ENCODE data around the gene TBC1D17. TPM values are rescaled to one million over a fixed set of nuclear protein-coding genes. Genes with fewer than 3 reads are reported as not detected.

TBC1D17 gene
- polyA plus RNA-seq, 3 donors from 2014 or later = 7.1 to 18.4 (median 7.3) TPM

GRCh38 chr19:49932731-49933131 is 55.2 kb downstream of the TBC1D17 start:
- peak overlapping the region; percentile 31 to 79 (median 70) for H3K27ac Mint-ChIP-seq
- peaks cover 63 to 66% of the 10 kb centered on the region in 2 donors for H3K4me1 Mint-ChIP-seq

DNA sequence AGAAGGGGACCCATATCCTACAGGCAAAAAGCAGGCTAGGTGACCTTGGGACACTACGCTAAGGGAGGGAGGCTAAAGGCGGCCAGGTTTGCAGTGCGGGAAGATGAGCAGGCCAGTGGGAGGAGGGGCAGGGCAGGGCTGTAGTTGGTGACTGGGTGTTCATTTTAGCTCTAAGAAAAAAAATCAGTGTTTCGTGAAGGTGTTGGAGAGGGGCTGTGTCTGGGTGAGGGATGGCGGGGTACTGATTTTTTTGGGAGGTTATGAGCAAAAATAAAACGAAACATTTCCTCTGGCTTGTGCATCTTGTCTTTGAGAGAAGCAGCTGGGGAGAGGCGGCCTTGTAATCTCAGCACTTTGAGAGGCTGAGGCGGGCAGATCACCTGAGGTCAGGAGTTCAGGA is 56.1 kb downstream of the TBC1D17 start:
- Mint-ChIP-seq H3K27me3 (ENCODE audit: low read depth in 3 of 3) (peaks cover 22 to 28% (median 26%) of the 10 kb centered on the region in 3 donors), H3K27ac (peak overlapping the region in 5 of 6 donors; percentile 31 to 79 (median 61)), H3K36me3 (no peaks in the 10 kb centered on the region), H3K4me1 (peaks cover 56 to 57% of the 10 kb centered on the region in 2 donors), H3K9me3 (peaks cover 0 to 2% (median 0%) of the 10 kb centered on the region in 6 donors), H3K4me3 (peak overlapping the region in 3 of 5 donors; percentile 34 to 65 (median 65))
- no peak for DNase-seq

More at GRCh38 chr19:49932731-49933131, 55.2 kb downstream of the TBC1D17 start:
- peaks cover 0 to 2% (median 0%) of the 10 kb centered on the region in 6 donors for H3K9me3 Mint-ChIP-seq
- peak; percentile 81 to 84 (median 82) for DNase-seq
- H3K4me3 Mint-ChIP-seq = peak overlapping the region; percentile 65 to 83 (median 77)
- no peaks in the 10 kb centered on the region for H3K36me3 Mint-ChIP-seq
- peaks cover 26 to 36% (median 30%) of the 10 kb centered on the region in 3 donors for H3K27me3 Mint-ChIP-seq (ENCODE audit: low read depth in 3 of 3)

- H3K27ac Mint-ChIP-seq = peak overlapping the region in 1 of 6 donors; percentile 15
- no peak overlapping the region for H3K4me3 Mint-ChIP-seq
- no peak for DNase-seq
- H3K9me3 Mint-ChIP-seq = no peaks in the 10 kb centered on the region
- H3K27me3 Mint-ChIP-seq (ENCODE audit: low read depth in 3 of 3) = peaks cover 5 to 10% (median 6%) of the 10 kb centered on the region in 3 donors
- H3K4me1 Mint-ChIP-seq = peaks cover 30 to 33% of the 10 kb centered on the region in 2 donors
- H3K36me3 Mint-ChIP-seq = no peaks in the 10 kb centered on the region
These were observed 59.0 kb downstream of the TBC1D17 start for GRCh38 chr19:49936549-49936948.

DNA sequence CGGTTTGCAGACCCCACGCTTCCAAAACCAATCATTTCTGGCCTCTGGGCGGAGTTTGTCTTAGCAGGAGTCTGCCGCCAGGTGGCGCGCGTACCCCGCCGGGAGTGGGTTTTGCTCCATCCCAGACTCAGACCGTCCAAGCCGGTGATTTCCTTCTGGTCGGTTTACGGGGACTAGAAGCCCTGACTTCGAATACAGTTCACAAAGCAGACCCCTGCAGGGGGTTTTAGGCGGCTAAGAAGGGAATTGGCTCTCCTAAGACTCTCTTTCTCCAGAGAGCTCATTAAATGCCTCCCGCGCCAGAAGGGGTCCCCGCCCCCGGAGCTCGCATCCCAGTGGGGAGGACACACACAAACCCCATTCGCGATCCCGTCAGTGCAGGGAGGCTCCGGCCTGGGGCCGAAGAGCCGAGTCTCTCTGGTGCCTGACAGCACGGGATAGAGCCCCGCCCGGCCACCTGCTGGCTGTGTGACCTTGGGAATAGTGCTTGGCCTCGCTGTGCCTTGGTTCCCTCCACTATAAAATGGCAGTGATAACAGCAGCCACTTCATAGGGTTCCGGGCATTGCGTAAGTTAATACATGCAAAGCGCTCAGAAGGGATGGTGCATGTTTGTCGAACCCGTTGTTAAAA is 60.4 kb downstream of the TBC1D17 start:
- Mint-ChIP-seq H3K4me3 (peak overlapping the region in 1 of 5 donors; percentile 20), H3K4me1 (peaks cover 16 to 21% of the 10 kb centered on the region in 2 donors), H3K27ac (no peak overlapping the region), H3K9me3 (no peaks in the 10 kb centered on the region), H3K36me3 (no peaks in the 10 kb centered on the region), H3K27me3 (ENCODE audit: low read depth in 3 of 3) (peaks cover 0 to 4% (median 2%) of the 10 kb centered on the region in 3 donors)
- DNase-seq = peak; percentile 74 to 76 (median 74)

Other genes with a start within 250 kb of the TBC1D17 start
- gene RRAS, start 237.6 kb upstream of the TBC1D17 start, polyA plus RNA-seq = 10 to 100 TPM in 2 of 3 donors, 1 to 10 TPM in 1; 9.0 to 17.3 (median 13.5) TPM
- gene SCAF1, start 235.5 kb upstream of the TBC1D17 start, polyA plus RNA-seq = 1 to 10 TPM in 1 of 3 donors, under 1 TPM in 1, not detected in 1; 0.87 to 2.6 TPM
- gene IRF3, start 211.8 kb upstream of the TBC1D17 start, polyA plus RNA-seq = 10 to 100 TPM; 63.8 to 82.0 (median 78.9) TPM
- gene BCL2L12, start 211.8 kb upstream of the TBC1D17 start, polyA plus RNA-seq = 10 to 100 TPM; 12.0 to 21.1 (median 20.4) TPM
- 100 to 1,000 TPM; 125 to 204 (median 188) TPM for gene PRMT1, start 200.4 kb upstream of the TBC1D17 start, polyA plus RNA-seq
- gene ADM5, start 188.1 kb upstream of the TBC1D17 start, polyA plus RNA-seq = under 1 TPM in 1 of 3 donors, not detected in 2; 0.28 TPM
- gene CPT1C, start 186.6 kb upstream of the TBC1D17 start, polyA plus RNA-seq = not detected
- gene TSKS, start 114.4 kb upstream of the TBC1D17 start, polyA plus RNA-seq = under 1 TPM in 1 of 3 donors, not detected in 2; 0.19 TPM
- 10 to 100 TPM in 2 of 3 donors, 1 to 10 TPM in 1; 6.4 to 27.7 (median 11.6) TPM for gene AP2A1, start 110.7 kb upstream of the TBC1D17 start, polyA plus RNA-seq
- 10 to 100 TPM in 1 of 3 donors, 1 to 10 TPM in 2; 7.3 to 12.0 (median 8.2) TPM for gene FUZ, start 64.4 kb upstream of the TBC1D17 start, polyA plus RNA-seq
- 10 to 100 TPM in 2 of 3 donors, 1 to 10 TPM in 1; 5.0 to 30.4 (median 13.9) TPM for gene MED25, start 59.4 kb upstream of the TBC1D17 start, polyA plus RNA-seq
- gene PTOV1, start 26.5 kb upstream of the TBC1D17 start, polyA plus RNA-seq = 10 to 100 TPM; 32.0 to 59.7 (median 41.4) TPM
- gene PNKP, start 10.1 kb upstream of the TBC1D17 start, polyA plus RNA-seq = 10 to 100 TPM; 36.4 to 55.1 (median 41.4) TPM
- gene AKT1S1, start 347 bp upstream of the TBC1D17 start, polyA plus RNA-seq = 1 to 10 TPM; 2.5 to 4.7 (median 3.3) TPM
- under 1 TPM in 2 of 3 donors, not detected in 1; 0.27 to 0.40 TPM for gene IL4I1, start 19.2 kb downstream of the TBC1D17 start, polyA plus RNA-seq
- 1 to 10 TPM; 1.2 to 3.1 (median 2.8) TPM for gene ATF5, start 51.5 kb downstream of the TBC1D17 start, polyA plus RNA-seq
- 10 to 100 TPM; 21.8 to 67.1 (median 34.3) TPM for gene NUP62, start 51.8 kb downstream of the TBC1D17 start, polyA plus RNA-seq
- not detected for gene SIGLEC11, start 83.5 kb downstream of the TBC1D17 start, polyA plus RNA-seq
- 100 to 1,000 TPM in 2 of 3 donors, 10 to 100 TPM in 1; 89.8 to 116 (median 106) TPM for gene VRK3, start 147.7 kb downstream of the TBC1D17 start, polyA plus RNA-seq
- 1 to 10 TPM; 2.9 to 7.7 (median 5.2) TPM for gene ZNF473, start 148.3 kb downstream of the TBC1D17 start, polyA plus RNA-seq